Stimulated activated naive CD8-positive, alpha-beta T cell treated with anti-CD3 and anti-CD28 coated beads, Interleukin-15, Interleukin-2, amounts not matched to agents 100 ng/mL and 50 ng/mL, for 24 hours (primary cell): ENCODE results near the gene GNE.
"Not testable (repeated sequence)": the region's sequence is repeated elsewhere in the genome, so short reads cannot be mapped to it uniquely, and the experiment has no call there.

ENCODE experiments used
- H3K27ac Mint-ChIP-seq: one replicate; pipeline ENCODE4 v1.8.0; 2021; ENCODE audit warnings: mild to moderate bottlenecking, mixed read lengths
- H3K27me3 Mint-ChIP-seq: one replicate; pipeline ENCODE4 v1.8.0; 2021; ENCODE audit warnings: mixed read lengths
- H3K36me3 Mint-ChIP-seq: one replicate; pipeline ENCODE4 v1.8.0; 2021; ENCODE audit warnings: low read depth, mixed read lengths
- H3K4me1 Mint-ChIP-seq: one replicate; pipeline ENCODE4 v1.8.0; 2021; ENCODE audit warnings: low read depth, mixed read lengths
- H3K4me3 Mint-ChIP-seq: one replicate; pipeline ENCODE4 v1.8.0; 2021; ENCODE audit warnings: mild to moderate bottlenecking, mixed read lengths
- H3K9me3 Mint-ChIP-seq: one replicate; pipeline ENCODE4 v1.8.0; 2021; ENCODE audit warnings: mixed read lengths

Gene GNE

GRCh38 chr9:36177571-36177970 lies 80.7 kb downstream of the GNE start:
- H3K4me3 Mint-ChIP-seq, result no peak overlapping the region
- H3K4me1 Mint-ChIP-seq, result no peaks in the 10 kb centered on the region
- no peaks in the 10 kb centered on the region for H3K27me3 Mint-ChIP-seq
- H3K36me3 Mint-ChIP-seq, result no peaks in the 10 kb centered on the region
- H3K27ac Mint-ChIP-seq, result no peak overlapping the region
- H3K9me3 Mint-ChIP-seq, result no peaks in the 10 kb centered on the region

GRCh38 chr9:36176496-36176895 lies 81.8 kb downstream of the GNE start:
- not testable (repeated sequence) for H3K36me3 Mint-ChIP-seq, H3K4me3 Mint-ChIP-seq, H3K27ac Mint-ChIP-seq

GRCh38 chr9:36175209-36175608 lies 83.0 kb downstream of the GNE start:
- H3K4me1 Mint-ChIP-seq, H3K4me3 Mint-ChIP-seq, H3K9me3 Mint-ChIP-seq, H3K36me3 Mint-ChIP-seq, H3K27me3 Mint-ChIP-seq, H3K27ac Mint-ChIP-seq: not testable (repeated sequence)

More at GRCh38 chr9:36176496-36176895, 81.8 kb downstream of the GNE start:
- not testable (repeated sequence) for H3K27me3 Mint-ChIP-seq, H3K9me3 Mint-ChIP-seq, H3K4me1 Mint-ChIP-seq

- Mint-ChIP-seq H3K4me1 (no peaks in the 10 kb centered on the region), H3K27ac (no peak overlapping the region), H3K9me3 (no peaks in the 10 kb centered on the region), H3K36me3 (no peaks in the 10 kb centered on the region), H3K4me3 (no peak overlapping the region), H3K27me3 (no peaks in the 10 kb centered on the region)
Measured at GRCh38 chr9:36174731-36175130, 83.5 kb downstream of the GNE start.

- Mint-ChIP-seq H3K36me3 (no peaks in the 10 kb centered on the region), H3K9me3 (no peaks in the 10 kb centered on the region), H3K27ac (no peak overlapping the region), H3K4me3 (no peak overlapping the region), H3K27me3 (no peaks in the 10 kb centered on the region), H3K4me1 (no peaks in the 10 kb centered on the region)
Measured at GRCh38 chr9:36174271-36174670, 84.0 kb downstream of the GNE start.

- Mint-ChIP-seq H3K4me1 (no peaks in the 10 kb centered on the region), H3K27me3 (no peaks in the 10 kb centered on the region), H3K4me3 (no peak overlapping the region), H3K9me3 (no peaks in the 10 kb centered on the region), H3K27ac (no peak overlapping the region), H3K36me3 (no peaks in the 10 kb centered on the region)
Measured at GRCh38 chr9:36173861-36174260, 84.4 kb downstream of the GNE start.

GRCh38 chr9:36170531-36170930 lies 87.7 kb downstream of the GNE start:
- H3K27ac Mint-ChIP-seq, result no peak overlapping the region
- no peaks in the 10 kb centered on the region for H3K36me3 Mint-ChIP-seq
- no peaks in the 10 kb centered on the region for H3K9me3 Mint-ChIP-seq
- H3K4me3 Mint-ChIP-seq, result no peak overlapping the region
- peaks cover 7% of the 10 kb centered on the region for H3K4me1 Mint-ChIP-seq
- no peaks in the 10 kb centered on the region for H3K27me3 Mint-ChIP-seq

GRCh38 chr9:36169708-36170107 lies 88.5 kb downstream of the GNE start:
- Mint-ChIP-seq H3K4me3 (no peak overlapping the region), H3K4me1 (peaks cover 7% of the 10 kb centered on the region), H3K9me3 (no peaks in the 10 kb centered on the region), H3K36me3 (no peaks in the 10 kb centered on the region), H3K27me3 (no peaks in the 10 kb centered on the region), H3K27ac (no peak overlapping the region)

GRCh38 chr9:36169166-36169565 lies 89.1 kb downstream of the GNE start, which contains the start of gene CCIN:
TSS of gene CCIN (plus strand) at chr9:36169388. CDS start at chr9:36169503, 115 bp downstream.
- H3K36me3 Mint-ChIP-seq, result no peaks in the 10 kb centered on the region
- H3K27ac Mint-ChIP-seq, result no peak within 1 kb of the TSS
- peaks cover 7% of the 10 kb centered on the region for H3K4me1 Mint-ChIP-seq
- H3K27me3 Mint-ChIP-seq, result no peaks in the 10 kb centered on the region
- H3K4me3 Mint-ChIP-seq, result no peak within 1 kb of the TSS
- no peaks in the 10 kb centered on the region for H3K9me3 Mint-ChIP-seq

GRCh38 chr9:36166168-36166927 lies 91.9 kb downstream of the GNE start:
- H3K36me3 Mint-ChIP-seq, result no peaks in the 10 kb centered on the region
- peaks cover 7% of the 10 kb centered on the region for H3K4me1 Mint-ChIP-seq
- H3K9me3 Mint-ChIP-seq, result no peaks in the 10 kb centered on the region
- H3K27ac Mint-ChIP-seq, result peak overlapping the region; percentile 77
- H3K4me3 Mint-ChIP-seq, result peak overlapping the region; percentile 71
- H3K27me3 Mint-ChIP-seq, result no peaks in the 10 kb centered on the region

- Mint-ChIP-seq H3K36me3 (no peaks in the 10 kb centered on the region), H3K27ac (no peak overlapping the region), H3K9me3 (no peaks in the 10 kb centered on the region), H3K27me3 (no peaks in the 10 kb centered on the region), H3K4me1 (peaks cover 7% of the 10 kb centered on the region), H3K4me3 (peak overlapping the region; percentile 13)
Measured at GRCh38 chr9:36165826-36166167, 92.5 kb downstream of the GNE start.

- Mint-ChIP-seq H3K4me3 (no peak overlapping the region), H3K36me3 (peaks cover 5% of the 10 kb centered on the region), H3K4me1 (peaks cover 7% of the 10 kb centered on the region), H3K9me3 (no peaks in the 10 kb centered on the region), H3K27me3 (no peaks in the 10 kb centered on the region), H3K27ac (no peak overlapping the region)
Measured at GRCh38 chr9:36164989-36165388, 93.3 kb downstream of the GNE start.
